Stimulated activated CD8-positive, alpha-beta memory T cell treated with anti-CD3 and anti-CD28 coated beads, Interleukin-2, amount 100 ng/mL, for 48 hours (primary cell): ENCODE measurements around the gene VMO1.

Source experiments
- DNase-seq, 2 donors: peaks; one replicate each; pipeline ENCODE4 v3.0.0-alpha.2; 2020; ENCODE audit warnings: low read depth in 2 of 2

VMO1 gene

DNA sequence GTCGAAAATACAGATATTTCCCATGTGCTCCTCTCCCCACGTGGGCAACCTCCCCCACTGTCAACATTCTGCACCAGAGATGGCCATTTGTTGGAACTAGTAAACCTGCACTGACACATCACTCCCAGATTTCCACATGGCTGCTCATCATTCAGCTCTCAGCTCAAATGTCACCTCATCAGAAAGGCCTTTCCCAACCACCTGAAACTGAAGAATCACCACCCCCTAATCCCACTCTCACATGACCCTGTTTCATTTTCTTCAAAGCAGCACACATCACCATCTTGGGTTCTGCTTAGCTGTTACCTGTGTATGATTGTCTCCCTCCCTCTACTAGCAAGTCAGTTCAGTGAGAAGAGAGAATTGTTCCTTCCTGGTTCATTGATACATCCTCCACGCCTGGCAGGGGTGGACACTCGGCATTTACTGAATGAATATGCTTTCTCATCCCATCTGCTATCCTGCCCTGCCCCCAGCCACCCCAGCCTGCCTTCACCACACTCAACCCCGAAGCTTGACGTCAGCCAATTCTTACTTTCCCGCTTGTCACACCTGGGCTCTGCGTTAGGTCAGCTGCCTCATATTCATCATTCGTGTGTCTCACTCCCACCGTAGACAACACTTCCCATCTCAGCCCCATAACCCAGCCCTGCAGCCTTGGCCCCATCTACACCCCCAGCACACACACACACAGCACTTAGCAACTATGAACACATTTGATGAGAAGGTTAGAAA lies 14.5 kb upstream of the VMO1 start:
- no peak for DNase-seq

DNA sequence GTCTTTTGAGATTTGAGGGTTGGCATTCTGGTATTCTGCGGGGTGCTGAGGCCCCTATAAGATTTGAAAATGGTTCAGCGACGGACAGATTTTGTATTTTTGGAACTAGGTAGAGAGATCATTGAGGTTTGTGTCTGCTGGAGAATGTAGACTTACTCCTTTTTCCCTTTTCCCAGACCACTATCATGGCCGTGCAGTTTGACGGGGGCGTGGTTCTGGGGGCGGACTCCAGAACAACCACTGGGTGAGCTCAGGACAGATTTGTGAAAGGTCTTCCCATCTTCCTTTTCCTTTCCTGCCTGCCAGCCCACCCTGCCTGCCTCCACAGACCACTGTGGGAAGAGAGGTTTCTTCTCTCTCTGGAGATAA lies 10.4 kb upstream of the VMO1 start:
- peak in 1 of 2 donors; percentile 28 for DNase-seq

DNA sequence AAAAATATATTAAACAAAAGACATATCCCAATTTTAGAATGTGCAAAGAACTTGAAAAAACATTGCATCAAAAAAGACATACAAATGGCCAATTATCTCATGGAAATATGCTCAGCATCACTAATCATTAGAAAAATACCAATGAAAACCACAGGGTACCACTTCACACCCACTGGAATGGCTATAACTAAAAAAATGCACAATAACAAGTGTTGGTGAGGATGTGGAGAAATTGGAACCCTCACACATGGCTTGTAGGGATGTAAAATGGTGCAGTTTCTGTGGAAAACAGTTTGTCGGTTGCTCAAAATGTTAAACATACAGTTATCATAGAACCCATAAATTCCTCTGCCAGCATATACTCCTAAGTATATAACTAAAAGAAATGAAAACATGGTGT lies 9.0 kb upstream of the VMO1 start:
- DNase-seq, result no peak

DNA sequence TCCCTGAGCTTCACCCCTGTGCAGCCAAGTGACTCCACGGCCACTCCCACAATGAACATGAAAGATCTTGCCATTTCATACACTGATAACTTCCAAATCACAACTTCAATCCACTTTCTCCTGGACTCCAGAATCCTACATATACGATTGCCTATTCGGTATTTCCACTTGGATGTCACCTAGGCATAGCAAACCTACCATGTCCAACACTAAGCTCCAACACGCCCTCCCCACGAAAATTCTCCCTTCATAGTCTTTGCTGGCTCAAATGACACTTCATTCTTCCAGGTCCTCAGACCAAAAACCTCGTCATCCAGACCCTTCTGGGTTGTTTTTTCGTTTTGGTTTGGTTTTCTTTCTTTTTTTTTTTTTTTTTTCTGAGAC lies 4.5 kb upstream of the VMO1 start:
- no peak for DNase-seq

DNA sequence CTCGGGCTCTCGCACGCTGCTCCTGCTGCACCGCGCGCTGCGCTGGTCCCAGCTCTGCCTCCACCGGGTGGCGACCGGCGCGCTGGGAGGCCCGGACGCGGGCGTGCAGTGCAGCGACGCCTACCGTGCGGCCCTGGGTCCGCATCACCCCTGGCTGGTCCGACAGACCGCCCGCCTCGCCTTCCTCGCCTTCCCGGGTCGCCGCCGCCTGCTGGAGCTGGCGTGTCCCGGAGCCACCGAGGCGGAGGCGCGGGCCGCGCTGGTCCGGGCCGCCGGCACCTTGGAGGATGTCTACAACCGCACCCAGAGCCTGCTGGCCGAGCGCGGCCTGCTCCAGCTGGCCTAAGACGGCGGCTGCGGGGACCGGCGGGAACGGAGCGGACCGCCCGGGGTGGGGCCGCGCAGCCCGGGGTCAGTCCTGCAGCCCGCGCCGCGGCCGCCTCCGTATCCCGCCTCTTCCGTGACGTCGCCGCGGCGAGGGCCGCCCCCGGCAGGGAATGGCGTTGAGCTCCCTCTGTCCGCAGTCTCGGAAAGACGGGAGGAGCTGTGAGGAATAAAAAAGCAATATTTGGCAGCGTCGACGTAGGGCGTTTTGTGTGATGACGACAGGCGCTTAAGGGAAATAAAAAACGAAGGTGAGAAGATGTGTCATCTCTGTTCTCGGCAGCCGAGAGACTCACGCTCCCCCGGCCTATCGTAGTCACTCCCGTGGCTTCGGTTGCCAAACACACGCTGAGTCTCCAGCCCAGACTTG lies 4.0 kb upstream of the VMO1 start:
- peak; percentile 70 to 73 for DNase-seq

DNA sequence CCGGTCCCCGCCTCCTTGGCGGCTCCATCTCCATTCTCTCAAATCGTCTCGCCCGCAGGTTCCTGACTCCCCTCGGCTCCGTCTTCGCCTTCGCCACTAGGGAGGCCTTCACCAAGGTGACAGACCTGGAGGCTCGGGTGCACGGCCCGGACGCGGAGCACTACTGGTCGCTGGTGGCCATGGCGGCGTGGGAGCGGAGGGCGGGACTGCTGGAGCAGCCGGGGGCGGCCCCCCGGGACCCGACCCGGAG lies 3.5 kb upstream of the VMO1 start:
- DNase-seq, result no peak

DNA sequence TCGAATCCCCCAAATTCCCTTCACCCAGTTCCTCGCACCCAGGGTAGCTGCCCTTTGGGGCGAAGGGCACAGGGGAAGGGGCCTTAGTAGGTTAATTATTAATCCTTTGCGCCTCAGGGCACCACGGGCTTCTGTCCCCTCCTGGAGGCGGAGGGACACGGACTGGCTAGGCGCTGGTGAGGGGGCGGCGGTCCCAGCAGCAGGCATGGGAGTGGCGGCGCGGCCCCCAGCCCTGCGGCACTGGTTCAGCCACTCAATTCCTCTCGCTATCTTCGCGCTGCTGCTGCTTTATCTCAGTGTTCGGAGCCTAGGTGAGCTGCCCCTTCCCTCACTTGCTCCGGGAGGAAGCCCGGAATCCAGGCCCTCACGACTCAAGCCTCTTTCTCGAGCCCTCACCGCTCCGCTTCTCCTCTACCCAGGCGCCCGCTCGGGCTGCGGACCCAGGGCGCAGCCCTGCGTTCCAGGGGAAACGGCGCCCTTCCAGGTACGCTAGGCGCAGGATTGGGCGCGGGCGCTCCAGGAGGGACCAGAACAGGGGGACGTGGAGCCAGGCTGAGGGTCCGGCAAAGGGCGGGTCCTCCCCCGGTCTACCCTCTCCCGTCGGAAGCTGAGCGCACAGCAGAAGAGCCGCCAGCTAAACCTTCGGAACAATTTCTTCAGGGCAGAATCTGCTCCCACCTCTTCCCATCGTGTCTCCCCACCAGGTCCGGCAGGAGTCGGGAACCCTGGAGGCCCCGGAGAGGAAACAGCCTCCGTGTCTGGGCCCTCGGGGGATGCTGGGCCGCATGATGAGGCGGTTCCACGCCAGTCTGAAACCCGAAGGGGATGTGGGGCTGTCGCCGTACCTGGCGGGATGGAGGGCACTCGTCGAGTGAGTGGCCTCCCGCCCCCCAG lies 2.9 kb upstream of the VMO1 start, which contains the start of gene GLTPD2:
GLTPD2 (plus strand) TSS at position 158 of the 894 bp plus-strand sequence; CDS start at position 206, 48 bp downstream.
- no peak for DNase-seq

DNA sequence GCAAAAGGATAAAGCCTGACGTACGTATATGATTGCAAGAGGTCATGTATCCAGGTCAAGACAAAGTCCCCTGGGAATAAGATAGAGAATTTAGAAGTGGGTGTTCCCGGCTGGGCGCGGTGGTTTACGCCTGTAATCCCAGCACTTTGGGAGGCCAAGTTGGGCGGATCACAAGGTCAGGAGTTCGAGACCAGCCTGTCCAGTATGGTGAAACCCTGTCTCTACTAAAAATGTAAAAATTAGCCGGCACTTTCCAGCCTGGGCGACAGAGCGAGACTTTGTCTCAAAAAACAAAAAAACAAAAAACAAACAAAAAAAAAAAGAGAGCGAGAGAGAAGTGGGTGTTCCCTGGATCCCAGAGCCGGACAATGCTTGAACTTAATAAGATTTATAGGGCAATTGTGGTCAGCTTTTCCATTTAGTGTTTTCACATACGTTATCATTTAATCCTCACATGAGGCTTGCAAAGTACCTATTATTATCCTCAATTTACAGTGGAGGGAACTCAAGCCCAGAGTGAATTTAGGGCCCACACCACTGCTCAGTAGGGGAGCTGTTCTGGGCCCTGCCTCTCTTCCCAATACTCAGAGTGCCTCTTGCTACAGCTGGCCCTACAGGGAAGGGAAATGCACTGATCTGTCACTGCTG lies 2.1 kb upstream of the VMO1 start:
- no peak for DNase-seq

DNA sequence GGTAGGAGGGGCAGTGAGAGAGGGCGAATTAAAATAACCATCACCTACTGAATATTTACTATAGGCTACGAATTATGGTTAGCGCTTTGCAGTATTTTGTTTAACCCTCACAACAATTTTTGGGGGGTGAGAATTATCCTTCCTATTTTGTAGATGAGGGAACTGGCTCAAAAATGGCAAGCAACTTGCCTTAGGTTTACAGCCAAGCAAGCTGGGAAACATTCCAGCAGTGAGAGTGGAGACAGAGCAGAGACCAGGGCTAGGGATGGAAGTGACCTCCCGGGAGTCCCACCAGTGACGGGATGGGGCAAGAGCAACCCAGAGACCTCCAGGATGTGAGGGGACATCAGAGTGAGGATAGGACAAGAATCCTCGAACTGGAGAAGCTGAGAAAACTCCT lies 352 bp upstream of the VMO1 start:
- no peak for DNase-seq

DNA sequence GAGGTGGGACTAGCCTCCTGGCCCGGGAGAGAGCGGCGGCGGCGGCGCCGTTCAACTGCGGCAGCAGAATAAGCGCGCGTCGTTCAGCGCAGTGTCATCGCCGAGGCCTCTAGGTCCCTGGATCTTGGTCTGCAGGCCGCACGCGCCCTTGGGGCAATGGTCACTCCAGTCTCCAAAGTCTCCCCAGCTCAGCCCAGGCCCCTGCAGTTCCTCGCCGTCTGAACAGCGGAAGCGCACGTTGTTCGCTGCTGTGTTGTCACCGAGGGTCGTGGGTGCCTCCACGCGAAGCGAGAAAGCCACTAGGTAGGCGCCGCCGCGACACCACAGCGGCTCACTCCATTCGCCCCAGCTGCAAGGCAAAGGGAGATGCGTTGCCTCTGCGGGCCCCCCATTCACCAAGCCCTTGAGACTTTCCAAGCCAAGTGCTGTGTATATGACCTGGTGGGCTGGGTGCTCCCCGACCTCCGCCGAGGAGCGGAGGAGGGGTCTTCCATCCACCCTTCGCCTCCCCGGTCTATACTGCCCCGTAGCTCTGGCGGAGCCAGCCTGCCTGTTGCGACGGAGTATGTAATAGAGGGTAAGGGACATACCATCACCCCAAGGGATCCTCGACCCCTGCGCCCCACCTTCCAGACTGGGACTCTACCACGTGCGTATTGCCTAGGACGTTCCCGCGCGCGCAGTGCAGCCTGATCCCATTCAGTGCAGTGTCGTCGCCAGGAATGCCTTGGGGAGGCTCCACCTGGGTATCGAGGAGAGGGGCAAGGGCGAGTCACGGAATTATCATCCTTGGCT lies 656 bp downstream of the VMO1 start:
- no peak for DNase-seq

DNA sequence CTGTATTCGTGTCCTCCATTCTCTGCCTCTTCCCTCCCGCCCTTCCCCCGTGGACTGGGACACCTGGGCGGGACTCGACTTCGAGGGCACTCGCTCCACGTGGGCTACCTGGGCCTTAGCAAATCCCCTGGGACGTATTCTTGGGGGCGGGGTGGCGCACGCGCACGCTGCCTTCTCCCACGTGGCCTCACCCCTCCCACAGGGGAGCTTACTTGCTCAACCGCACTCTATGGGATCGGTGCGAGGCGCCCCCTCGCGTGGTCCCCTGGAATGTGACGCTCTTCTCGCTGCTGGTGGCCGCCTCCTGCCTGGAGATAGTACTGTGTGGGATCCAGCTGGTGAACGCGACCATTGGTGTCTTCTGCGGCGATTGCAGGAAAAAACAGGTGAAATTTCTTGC lies 3.5 kb downstream of the VMO1 start:
- DNase-seq, result no peak

DNA sequence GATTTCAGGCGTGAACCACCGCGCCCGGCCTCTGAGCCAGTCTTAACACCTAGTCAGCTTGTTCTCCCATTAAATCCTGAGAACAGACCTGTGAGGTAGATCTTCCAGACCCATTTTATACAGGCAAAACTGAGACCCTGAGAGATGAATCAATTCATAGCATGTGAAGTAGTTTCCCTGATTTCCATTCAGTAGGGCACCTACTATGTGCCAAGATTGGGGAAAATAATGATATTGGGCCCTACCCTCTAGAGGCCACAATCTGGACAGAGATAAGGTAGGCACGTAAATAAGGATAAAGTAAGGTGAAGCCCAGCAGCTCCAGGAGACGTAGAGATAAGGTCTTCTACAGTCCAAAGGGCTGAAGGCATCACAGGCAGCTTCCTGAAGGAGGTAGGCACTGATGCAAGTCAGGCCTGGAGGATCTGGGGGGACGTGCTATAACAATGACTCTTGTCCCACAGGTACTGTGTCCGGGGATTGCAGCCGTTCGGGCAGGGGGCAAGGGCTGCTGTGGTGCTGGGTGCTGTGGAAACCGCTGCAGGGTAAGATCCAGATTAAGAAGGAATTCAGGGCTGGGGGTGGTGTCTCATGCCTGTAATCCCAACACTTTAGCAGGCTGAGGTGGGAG lies 5.7 kb downstream of the VMO1 start:
- DNase-seq, result no peak

DNA sequence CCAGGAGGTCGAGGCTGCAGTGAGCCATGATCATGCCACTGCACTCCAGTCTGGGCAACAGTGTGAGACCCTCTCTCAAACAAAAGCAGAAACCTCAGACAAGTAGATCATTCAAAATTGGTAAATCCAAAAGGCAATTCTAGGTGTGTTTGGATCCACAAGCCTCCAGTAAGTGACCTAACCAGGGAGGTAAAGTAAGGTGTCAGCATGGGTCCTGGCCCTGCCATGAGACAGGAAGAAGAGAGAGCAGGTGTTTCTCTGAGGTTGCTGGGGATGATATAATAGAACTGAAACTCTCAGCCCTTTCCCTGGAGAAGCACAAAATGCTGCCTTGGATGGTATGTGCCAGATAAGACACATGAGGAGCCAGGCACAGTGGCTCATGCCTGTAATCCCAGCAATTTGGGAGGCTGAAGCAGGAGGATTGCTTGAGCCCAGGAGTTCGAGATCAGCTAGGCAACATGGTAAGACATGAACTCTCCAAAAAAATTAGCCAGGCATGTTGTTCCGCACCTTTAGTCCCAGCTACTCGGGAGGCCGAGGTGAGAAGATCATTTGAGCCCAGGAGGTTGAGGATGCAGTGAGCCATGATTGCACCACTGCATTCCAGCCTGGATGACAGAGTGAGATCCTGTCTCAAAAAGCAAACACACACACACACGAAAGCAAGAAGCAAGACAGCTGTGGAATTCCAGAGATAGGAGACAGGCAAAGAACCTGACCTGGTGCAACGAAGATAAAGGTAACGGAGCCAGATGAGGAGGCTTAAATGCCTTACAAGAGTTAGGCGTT lies 8.0 kb downstream of the VMO1 start:
- no peak for DNase-seq

DNA sequence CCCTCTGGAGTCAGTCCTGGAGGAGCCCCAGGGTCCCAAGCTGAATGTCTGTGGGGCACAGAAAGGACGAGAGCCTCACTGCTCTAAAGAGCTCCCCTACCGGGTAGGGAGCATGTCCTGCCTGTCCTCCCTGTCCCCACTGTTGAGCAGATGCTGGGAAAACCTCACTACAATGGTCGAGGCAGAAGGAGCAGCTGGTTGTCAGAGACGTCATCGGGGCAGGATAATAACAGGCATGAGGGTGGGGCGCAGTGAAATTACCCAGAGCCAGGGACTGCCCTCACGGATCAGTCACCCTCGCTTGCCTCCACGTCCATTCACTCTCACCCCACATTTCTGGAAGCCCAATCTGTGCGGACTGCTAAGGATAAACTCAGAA lies 13.9 kb downstream of the VMO1 start:
- DNase-seq, result no peak

DNA sequence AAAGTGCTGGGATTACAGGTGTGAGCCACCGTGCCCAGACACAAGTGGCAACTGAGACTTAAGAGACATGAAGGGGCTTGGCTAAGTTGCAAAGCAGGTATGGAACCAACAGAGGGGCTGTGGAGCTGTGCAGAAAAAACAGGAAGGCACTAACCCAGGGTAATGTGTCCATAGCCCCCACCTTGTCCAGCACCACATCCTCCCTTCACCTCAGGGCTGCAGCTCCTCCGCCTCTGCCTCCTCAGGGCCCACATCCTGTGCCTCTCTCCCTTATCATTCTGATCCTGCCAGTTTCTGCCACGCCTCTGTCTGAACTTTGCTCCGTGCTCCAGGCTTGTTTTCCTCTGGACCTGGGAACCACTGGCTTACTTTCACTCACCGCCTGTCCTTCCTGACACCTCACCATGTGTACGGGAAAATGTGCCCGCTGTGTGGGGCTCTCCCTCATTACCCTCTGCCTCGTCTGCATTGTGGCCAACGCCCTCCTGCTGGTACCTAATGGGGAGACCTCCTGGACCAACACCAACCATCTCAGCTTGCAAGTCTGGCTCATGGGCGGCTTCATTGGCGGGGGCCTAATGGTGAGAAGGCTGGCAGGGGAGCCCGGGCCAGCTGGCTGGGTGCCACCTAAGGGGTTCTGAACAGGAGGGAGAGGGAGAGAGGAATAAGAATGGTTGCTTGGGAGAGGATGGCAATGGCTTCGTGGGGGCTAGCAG lies 14.5 kb downstream of the VMO1 start, which contains the start of gene TM4SF5:
TM4SF5 (plus strand) TSS at position 368 of the 716 bp plus-strand sequence; CDS start at position 405, 37 bp downstream.
- DNase-seq, result no peak

DNA sequence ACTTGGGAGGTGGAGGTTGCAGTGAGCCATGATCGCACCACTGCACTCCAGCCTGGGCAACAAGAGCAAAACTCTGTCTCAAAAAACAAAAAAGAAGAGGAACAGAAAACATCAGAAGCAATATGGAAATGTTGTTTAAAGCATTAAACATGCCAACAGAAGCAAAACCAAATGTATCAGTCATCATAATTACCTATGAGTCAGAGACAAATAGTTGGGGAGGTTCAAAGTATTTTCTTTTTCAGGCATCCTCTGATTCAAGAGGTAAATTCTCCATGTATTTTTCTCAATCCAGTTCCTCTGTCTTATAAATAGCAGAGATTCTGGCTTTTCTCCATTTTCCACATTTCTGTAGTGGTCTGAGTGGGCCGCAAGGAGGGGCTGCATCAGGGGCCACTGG lies 16.5 kb downstream of the VMO1 start:
- no peak for DNase-seq

DNA sequence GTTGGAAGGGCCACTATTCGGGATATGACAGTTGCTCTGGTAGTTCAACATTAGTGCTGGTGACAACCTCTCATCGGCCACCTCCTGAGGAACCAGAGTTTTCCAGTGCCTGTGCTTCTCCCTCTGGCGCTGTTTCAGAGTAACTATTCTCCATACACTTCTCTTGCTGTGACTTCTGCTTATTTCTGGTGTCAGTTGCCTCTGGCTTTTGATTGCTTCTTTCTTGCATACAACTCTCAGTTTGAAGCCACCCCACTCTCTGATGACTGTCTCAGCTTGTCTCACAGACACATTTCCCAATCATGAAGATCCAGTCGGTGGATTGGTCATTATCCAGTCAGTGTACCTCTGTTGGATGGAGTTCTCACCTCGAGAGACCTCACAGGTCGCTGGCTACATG lies 17.9 kb downstream of the VMO1 start:
- no peak for DNase-seq

DNA sequence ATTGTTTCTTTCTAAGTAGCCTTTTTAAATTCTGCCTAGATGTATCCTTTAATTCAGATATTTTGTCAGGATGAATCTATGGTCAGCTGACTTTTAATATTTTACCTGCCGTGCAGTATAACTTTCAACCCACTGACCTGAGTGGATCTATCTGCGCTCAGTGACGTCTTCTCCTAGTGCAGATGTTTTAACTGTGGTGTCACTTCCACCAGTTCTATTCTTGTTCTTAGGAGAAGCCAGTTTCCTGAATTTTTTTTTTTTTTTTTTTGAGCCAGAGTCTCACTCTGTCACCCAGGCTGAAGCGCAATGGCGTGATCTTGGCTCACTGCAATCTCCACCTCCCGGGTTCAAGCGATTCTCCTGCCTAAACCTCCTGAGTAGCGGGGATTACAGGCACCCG lies 19.4 kb downstream of the VMO1 start:
- DNase-seq, result no peak

DNA sequence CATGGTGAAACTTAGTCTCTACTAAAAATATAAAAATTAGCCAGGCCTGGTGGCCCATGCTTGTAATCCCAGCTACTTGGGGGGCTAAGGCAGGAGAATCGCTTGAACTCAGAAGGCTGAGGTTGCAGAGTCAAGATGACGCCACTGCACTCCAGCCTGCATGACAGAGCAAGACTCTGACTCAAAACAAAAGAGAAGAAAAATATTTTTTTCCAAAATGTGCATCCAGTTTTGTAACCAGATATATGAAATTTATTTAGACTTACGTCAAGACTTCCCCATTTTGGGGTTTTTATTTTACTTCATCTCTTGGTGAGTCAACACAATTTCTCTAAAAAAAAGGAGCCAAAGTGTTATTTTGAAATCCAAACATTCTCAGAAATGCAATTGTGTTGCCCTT lies 20.0 kb downstream of the VMO1 start:
- DNase-seq, result no peak
